HG02970 (cell line): ENCODE measurements around the gene ECHDC3.

Experiments
- ATAC-seq: cut with Tn5 transposase; IDR thresholded peaks from one replicate; pipeline ENCODE4 v1.9.1; 2021; ENCODE audit warnings: mild to moderate bottlenecking, moderate library complexity, moderate number of reproducible peaks; ENCODE audit not compliant: unreplicated experiment, low FRiP score

The ECHDC3 gene

GRCh38 chr10:11775412-11775811 lies 33.2 kb downstream of the ECHDC3 start:
- no peak for ATAC-seq

GRCh38 chr10:11776080-11776479 lies 33.9 kb downstream of the ECHDC3 start:
- no peak for ATAC-seq

GRCh38 chr10:11781114-11781513 lies 38.9 kb downstream of the ECHDC3 start:
- ATAC-seq, result no peak

GRCh38 chr10:11782793-11783557 lies 40.8 kb downstream of the ECHDC3 start:
- ATAC-seq, result no peak

- no peak for ATAC-seq
Observed at GRCh38 chr10:11783558-11783865, 41.3 kb downstream of the ECHDC3 start.

GRCh38 chr10:11787374-11787773 lies 45.2 kb downstream of the ECHDC3 start:
- no peak for ATAC-seq

GRCh38 chr10:11787846-11788245 lies 45.7 kb downstream of the ECHDC3 start:
- no peak for ATAC-seq

- no peak for ATAC-seq
Observed at GRCh38 chr10:11789306-11789705, 47.1 kb downstream of the ECHDC3 start.

GRCh38 chr10:11789956-11790355 lies 47.8 kb downstream of the ECHDC3 start:
- ATAC-seq, result no peak

- no peak for ATAC-seq
Observed at GRCh38 chr10:11793762-11794479, 51.7 kb downstream of the ECHDC3 start.

GRCh38 chr10:11794566-11794965 lies 52.4 kb downstream of the ECHDC3 start:
- no peak for ATAC-seq

- ATAC-seq, result no peak
Observed at GRCh38 chr10:11795101-11795920, 53.1 kb downstream of the ECHDC3 start.

GRCh38 chr10:11796474-11796873 lies 54.3 kb downstream of the ECHDC3 start:
- no peak for ATAC-seq

GRCh38 chr10:11797281-11797680 lies 55.1 kb downstream of the ECHDC3 start:
- no peak for ATAC-seq

- ATAC-seq, result no peak
Observed at GRCh38 chr10:11797847-11798633, 55.9 kb downstream of the ECHDC3 start.

GRCh38 chr10:11798845-11799735 lies 56.9 kb downstream of the ECHDC3 start:
- no peak for ATAC-seq

- ATAC-seq, result no peak
Observed at GRCh38 chr10:11799736-11800080, 57.5 kb downstream of the ECHDC3 start.

GRCh38 chr10:11804336-11804735 lies 62.2 kb downstream of the ECHDC3 start:
- no peak for ATAC-seq

GRCh38 chr10:11805792-11806191 lies 63.6 kb downstream of the ECHDC3 start:
- ATAC-seq, result no peak

- ATAC-seq, result no peak
Observed at GRCh38 chr10:11806706-11807105, 64.5 kb downstream of the ECHDC3 start.
